NCI-H510A treated with DMSO at 0.1 percent for 48 hours (cell line): ENCODE measurements around the gene TMCC1.

Experiments
- DNase-seq: peaks from one replicate; lab custom pipeline; 2025; lab: John Stamatoyannopoulos, UW

TMCC1 gene

DNA sequence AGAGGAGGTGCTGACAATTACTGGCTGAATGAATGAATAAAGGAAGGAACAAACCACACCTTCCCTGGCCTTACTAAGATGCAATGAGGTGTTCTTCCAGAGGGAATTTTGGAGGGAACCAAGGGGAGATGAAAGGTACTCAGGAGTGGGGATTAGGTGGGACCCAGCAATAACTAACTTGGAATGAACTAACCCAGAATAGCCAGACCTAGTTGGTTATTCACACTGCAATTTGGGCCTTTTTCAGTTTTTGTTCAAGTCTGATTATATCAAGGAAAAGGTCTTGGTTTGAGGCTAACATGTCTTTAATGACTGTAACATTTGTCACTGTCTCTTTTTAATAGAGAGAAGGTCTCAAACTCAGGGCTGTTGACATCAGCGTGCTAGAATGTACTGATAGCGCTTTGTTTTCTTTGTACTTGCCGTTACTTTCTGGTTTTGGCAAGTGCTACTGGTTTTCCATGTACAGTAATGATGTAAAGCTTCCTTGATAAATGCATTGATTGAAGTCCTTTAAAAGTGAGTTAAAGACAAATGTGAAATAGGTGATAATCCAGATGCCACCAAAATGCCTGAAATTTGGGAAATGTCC, 283.8 kb downstream of the TMCC1 start:
- no peak for DNase-seq

DNA sequence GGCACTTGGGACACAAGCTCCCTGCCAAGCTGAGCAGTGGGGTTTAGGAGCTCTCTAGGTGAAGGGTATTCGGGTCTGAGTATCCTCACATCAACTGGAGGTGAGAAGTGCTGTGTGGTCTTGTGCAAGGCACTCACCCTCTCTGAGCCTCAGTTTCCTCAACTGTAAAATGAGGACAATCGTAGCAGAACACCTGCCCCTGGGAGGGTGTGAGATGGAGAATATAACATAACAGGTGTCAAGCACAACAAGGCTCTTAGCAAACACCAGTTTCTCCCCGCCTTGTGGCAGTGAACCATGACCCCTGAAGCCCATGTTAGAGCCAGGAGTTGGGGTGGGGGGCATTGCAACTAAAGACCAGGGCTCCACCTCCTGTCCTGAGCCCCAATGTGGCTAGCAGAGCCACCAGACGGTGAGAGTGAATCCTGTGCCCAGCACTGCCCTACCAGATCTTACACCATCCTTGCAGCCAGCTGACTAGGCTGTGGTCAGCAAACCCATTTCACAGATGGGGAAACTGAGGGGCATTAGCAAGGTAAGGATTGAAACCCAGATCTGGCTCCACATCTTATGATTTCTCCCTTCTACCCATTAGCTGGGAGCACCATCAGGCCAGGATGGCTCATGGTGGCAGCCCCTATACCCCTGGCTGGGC, 284.4 kb downstream of the TMCC1 start:
- no peak for DNase-seq

DNA sequence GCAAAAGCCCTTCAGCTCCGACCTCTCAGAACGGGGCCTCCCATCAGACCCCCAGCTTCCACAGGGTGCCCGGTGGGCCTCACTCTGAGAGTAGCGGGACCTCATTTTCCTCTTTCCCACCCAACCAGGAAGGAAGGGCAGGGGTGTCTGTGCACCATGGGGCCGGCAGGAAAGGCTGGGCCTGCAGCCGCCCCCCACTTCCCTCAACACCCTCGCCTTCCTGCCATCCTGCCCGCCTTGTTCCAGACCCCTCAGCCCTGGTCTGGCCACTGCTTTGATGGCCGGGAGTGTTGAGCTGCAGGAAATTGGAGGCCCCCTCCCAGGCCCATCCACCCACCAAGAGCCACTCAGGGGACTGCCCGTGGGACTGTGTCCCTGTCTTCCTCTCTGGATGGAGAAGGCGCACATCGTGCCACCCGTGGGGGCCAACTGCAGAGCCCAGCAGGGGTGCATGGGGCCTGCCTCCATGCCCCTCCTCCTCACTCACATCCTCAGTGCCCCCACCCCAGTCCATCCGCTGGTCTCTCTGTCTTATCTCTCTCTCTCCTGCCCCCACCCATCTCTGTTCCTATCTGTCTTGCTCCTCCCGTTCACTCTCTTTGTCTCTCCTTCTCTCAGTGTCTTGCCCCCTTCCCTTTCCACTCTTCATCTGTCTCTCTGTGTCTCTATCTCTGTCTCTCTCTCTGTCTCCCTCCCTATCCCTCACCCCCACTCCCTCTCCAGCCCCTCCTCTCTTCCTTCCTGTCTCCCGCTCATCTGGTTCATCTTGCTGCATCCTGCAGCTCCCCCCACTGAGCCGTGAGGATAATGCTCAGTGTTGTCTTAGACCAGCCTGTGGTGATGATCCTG, 285.2 kb downstream of the TMCC1 start:
- peak; percentile 48 for DNase-seq

DNA sequence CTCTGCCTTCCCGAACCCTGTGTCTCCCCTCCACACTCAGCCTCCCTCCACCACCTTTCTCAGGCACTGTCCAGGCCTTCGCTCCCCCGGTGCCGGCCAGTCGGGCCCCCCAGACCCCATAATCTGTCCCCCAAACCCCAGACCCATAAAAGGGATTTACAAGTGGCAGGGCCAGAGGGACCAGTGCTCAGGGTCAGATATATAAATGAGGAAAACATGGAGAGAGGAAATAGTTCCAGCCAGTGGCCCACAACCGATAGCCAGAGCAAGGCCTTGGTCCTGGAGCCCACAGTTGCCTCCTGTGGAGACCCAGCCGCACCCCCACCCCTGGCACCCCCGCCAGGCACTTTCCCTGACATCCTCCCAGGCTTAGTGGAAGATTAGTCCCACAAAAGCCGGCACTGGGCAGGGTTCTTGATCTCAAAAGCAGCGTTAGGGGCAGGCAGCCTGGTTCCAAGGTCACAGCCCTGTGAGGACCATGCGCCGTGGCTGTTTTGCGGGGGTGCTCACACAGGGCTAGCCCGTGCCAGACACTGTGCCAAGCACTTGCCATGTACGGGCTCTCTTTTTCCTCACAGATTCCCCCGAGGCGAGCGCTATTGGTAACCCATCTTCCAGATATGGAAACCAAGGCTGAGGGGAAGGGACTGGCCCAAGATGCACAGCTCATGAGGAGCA, 286.0 kb downstream of the TMCC1 start:
- DNase-seq: no peak

DNA sequence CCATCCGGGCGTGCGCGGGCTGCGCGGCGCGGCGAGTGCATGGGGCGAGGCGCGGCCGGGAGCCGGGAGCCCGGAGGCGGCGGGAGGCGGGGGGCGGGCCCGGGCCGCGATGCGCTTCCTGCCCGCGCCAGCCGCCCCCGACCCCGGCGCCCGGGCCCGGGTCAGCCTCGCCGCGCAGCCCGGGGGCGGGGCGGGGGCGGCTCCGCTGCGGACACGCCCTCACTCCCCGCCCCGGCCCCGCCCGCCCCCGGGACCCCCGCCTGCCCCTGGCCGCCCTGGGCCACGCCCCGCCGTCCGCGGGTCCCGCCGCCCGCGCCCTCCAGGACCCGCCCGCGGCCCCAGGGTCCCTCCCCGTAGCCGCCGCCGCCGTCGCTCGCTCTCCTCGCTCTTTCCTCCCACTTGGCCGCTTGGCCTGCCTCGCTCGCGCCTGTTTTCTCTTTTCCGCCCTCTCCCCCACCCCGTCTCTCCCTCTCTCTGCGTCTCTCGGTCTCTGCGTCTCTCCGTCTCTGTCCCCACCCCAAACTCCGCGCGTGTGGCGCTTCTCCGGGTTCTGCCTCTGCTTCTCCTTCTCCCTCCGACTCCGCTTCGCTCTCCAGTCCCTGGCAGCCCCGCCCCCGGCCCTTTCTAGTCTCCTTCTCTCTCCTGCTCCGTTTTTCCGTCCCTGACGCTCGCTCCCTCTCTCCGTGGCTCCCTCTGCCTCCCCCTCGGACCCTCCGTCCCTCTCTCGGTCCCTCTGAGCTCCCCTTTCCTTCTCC, 286.7 kb downstream of the TMCC1 start, which contains the start of gene PLXND1:
PLXND1 (minus strand) TSS at position 41 of the 755 bp plus-strand sequence; CDS start at position 4, 37 bp downstream.
- DNase-seq: peak; percentile 82

DNA sequence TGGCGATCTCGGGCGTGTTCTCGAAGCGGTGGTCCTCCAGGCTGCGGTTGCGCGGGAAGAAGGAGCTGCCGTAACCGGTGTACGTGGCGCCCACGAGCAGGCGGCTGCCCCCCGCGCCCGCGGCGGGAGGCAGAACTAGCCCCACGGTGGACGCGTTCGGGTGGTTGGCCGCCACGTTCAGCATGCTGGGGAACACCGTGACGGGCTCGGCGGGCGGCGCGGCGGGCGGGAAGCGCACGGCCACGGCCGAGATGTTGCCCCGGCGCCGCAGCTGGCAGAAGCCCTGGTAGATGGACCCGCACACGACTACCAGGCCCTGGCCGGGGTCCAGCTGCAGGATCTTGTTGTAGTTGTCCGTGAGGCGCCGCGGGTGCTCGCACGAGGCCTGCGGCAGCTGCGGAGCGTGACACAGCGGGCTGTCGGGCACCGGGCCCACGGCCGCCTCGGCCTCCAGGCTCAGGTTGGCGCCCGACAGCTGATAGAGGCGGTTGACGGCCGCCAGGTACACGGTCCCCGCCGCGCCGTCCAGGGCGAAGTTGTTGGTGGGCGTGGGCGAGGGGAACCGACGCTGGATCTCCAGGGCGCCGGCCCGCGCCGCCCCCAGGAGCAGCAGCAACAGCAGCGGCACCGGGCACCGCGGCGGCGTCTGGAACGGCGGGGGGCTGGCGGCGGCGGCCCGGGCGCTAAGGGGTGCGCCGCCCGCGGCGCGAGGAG, 287.4 kb downstream of the TMCC1 start:
- DNase-seq: no peak

DNA sequence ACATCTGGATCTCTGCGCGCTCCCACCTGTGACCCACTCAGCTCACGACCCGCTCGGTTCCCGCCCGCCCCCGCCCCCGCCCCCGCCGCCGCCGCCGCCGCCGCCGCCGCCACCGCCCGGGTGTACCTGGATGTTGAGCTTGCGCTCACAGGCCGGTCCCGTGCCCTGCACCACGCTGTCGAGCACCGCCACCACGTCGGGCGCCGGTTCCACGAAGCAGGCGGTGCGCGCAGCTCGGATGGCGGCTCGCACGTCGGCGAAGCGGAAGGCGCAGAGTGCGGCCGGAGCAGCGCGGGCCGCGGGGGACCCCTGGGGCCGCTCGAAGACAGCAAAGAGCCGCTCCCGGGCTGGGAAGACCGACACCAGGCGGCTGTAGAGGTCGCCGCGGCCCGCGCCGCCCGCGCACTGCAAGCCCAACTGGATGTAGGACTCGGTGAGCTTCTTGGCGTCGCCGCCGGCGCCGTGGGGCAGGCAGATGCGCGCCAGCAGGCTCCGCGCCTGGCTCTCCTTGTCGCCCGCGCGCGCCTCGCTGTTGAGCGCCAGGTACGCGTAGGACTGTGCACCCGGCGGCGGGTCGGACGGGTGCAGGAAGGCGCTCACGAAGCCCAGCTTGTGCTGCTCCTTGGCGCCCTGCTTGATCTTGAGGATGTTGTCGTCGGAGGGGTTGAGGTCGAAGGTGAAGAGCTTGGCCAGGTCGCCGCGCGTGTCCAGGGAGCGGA, 288.1 kb downstream of the TMCC1 start:
- peak; percentile 31 for DNase-seq

DNA sequence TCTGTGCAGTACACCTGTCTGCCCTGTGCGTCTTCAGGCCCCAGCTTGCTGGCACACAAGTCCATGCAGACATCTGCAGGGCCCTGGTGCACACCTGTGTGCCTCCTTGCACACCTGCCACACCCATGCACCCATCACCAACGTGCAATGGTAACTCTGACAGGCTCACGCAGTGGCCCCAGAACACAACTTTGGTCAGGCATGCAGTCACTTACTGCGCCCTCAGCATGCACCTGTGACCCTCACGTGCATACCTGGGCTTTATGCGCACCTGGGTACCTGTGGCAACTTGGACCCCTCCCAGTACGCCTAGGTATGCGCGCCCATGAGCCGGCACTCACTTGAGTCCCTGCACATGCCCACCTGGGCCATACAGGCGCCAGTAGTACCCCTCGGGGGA, 288.7 kb downstream of the TMCC1 start:
- DNase-seq: peak; percentile 35

DNA sequence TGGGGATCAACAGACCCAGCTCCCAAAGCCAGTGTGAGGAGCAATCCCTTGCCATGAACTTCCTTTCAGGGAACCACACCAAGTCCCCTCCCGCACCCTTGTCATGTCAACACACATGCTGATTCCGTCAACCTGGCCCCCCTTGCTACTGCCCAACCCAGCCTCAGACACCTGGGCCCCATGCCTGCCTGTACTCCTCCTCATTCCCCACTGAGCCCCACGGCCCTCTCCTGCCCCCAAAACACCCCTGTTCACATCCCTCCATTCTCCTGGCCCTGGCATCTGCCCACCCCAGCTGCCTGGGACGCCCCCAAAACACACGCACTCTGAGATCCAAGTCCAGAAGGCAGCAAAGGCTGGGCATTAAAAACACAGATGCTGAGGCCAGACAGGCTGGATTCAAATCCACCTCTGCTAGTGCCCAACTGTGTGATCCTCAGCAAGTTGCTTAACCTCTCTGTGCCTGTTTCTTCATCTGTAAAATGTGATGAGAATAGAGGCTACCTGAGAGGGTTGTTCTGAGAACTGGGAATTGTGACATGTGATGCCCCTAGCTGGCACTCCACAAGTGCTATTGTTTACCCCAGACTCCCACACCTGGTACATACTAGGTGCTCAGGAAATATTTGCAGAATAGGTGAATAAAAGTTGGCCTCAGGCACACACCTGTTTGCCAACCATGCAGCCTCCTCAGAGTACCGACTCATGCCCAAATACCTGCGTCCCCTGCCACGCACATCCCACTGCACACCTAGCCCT, 289.3 kb downstream of the TMCC1 start:
- DNase-seq: no peak

DNA sequence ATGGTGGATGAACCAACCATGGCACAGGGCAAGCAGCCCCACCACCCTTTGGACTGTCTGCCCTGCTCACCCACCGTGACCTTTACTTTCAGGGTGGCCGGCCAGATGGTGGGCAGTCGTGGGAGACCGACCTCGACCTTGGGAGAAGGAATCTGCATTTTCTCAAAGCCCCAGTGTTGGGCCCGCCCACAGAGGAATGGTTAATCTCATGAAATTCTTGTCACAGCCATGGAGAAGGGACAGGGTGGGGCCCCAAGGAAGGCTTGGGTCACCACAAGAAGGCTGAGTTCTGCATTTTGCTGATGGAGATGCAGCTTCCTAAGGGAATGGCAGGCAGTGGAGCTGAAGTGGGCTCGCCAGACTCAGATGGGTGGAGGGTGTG, 290.0 kb downstream of the TMCC1 start:
- DNase-seq: no peak

DNA sequence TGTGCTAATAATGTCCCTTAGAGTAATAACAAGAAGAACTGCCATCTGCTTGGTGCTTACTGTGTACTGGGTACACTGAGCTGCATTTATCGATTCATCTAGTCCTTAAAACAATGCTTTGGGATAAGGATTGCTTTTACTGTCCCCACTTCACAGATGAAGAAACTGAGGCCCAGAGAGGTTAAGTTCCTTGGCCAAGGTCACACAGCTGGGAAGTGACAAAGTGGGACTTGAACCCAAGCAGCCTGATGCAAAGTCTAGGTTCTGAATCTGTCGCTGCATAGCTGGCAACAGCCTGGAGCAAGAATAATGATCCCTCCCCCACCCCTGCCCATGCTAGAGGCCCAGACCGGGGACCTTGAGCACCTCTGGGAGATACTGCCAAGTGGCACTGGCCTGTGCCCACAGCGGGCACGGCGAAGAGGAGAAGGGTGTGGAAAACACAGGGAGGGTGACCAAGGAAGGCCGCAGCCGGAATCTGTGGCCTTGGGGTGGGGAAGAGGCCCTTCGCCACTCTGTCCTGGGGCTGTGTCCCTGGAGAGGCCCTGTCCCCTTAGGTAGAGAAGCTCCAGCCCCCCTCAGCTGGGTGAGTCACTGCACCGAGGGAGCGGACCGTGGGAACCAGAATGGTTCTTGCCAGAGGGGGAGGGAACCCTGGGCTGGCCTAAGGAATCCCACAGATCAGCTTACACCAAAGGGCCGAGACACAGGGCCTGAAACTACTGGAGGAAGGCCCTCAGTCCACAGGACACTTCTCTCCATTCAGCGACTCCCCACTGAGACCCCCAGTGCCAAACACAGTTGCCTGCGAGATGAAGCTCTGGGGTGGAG, 290.6 kb downstream of the TMCC1 start:
- DNase-seq: no peak

DNA sequence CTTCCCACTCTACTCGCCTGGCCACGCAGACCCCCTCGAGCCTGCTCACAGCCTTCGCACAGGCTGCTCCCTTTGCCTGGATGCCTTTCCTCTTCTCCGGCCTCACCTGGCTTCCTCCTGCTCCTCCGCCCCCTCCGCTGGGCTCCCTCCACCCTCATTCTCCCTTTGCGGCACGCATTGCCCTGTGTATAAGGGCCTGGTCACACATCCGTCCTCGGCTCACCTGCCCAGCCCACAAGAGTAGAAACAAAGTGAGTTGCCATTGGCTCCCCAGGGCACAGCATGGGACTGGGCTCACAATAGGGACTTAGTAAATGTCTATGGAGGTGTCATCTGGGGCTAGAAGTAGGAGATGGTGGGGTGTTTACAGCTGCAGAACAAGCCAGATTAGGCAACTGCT, 291.2 kb downstream of the TMCC1 start:
- DNase-seq: peak; percentile 69

DNA sequence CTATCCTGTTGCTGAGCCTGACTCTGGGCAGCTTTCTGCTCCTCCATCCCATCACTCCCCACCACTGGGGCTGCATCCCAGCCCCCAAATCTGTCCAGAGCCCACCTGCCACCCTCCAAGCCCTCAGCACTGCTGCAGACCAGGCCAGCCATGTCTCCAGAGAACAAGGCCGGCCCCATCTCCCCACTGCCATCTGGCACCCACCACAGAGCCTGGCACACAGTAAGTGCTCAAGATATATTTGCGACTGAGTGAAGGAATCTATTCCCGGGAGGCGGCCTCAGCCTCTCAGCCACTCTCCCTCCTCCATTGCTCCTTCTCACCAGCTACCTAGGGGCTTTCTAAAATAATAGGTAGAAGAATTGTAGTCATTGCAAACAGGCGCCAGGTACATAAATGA, 291.8 kb downstream of the TMCC1 start:
- DNase-seq: no peak

DNA sequence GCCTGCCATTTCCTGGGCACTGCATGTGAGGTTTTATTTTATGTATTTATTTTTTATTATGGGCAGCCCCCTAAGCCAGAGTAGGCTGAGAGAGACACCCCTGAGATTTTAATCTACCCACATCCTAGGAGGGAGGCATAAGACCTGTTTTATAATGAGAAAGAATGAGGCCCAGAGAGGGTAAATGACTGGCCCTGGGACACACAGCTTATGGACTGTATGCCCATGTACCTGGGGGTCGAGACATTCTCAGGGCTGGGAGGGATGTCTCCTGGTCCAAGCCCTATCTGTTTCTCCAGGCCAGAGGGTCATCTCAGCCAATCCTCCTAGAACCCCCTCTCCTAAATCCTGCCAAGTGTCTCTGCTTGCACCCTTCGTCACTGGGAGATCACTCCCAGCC, 293.2 kb downstream of the TMCC1 start:
- DNase-seq: no peak

DNA sequence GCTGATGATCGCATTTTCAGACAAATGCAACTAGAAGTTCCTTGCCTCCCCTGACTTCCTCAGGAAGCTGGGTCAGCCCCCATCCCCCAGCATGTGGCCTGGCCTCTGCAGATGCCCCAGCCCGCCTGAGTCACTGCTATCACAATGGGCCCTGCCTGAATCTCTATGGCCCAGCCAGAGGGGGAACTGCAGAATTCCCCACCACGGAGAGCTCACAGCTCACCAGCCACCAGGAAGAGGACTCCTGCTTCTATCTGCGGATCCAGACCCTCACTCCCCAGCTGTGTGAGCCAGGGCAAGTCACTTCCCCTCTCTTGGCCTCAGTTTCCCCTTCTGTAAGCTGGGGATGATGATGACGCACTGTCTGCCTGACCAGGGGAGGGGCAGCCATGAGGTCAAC, 293.9 kb downstream of the TMCC1 start:
- no peak for DNase-seq

DNA sequence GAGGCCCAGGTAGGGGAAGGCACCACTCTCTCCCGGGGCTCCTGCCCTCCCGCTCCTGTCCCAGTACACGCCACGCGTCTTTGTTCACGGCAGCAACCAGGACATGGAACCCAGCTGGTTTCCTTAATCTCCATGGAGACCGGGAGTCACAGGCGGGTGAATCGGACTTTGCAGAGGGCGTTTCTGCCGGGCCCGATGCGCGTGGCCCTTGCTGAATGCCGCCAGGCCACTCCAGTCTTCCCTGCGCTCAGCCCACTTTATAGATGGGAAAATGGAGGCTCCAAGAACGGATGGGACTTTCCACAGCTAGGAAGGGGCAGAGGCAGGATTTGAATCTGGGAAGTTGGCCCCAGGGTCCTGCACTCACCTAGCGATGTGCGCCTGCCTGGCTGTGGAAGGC, 294.4 kb downstream of the TMCC1 start:
- no peak for DNase-seq

DNA sequence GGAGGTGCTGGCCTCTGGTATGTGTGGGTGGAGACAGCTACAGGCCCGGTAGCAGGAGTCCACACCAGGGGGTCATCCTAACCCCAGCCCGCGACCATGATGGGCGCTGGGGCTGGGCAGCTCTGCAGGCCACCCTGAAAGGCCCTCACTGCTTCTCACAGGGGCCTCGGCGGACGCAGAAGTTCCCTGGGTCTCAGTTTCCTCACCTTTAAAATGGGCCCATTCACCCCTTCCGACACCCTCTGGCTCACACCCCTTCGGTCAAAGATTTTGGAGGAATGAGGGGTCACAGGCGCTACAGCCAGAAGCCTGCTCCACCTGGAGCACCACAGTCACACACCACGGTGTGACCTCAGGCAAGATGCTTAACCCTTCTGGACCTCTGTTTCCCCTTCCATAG, 295.0 kb downstream of the TMCC1 start:
- no peak for DNase-seq

DNA sequence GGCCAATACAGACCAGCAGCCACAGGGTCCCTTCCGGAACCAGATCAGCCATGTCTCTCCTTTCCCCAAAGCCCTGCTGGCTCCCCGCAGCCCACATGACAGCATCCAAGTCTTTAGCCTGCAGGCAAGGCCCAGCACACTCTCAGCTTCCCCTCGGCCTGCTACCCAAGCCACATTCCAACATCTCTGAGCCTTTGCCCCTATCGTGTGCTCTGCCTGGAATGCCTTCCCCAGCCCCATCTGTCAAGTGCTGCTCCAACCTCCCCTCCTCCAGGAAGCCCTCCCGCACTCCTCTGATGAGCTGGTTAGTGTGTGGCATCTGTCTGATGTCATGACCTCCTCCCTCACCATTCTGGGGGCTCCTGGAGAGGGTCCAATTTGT, 295.5 kb downstream of the TMCC1 start:
- no peak for DNase-seq
